Activated CD4-positive, alpha-beta T cell treated with anti-CD3 and anti-CD28 coated beads for 24 hours (primary cell): Measurements from ENCODE around the gene IFI6.

Source experiments
- DNase-seq, 2 donors: peaks; one replicate each; pipeline ENCODE4 v3.0.0-alpha.2; 2020; ENCODE audit warnings: low read depth in 2 of 2

IFI6 gene

GRCh38 chr1:27672750-27673112, 739 bp upstream of the IFI6 start:
- no peak for DNase-seq

- no peak for DNase-seq
These were observed 2.1 kb downstream of the IFI6 start for GRCh38 chr1:27669876-27670275.

GRCh38 chr1:27668808-27669723, 2.9 kb downstream of the IFI6 start:
- peak; percentile 83 to 91 for DNase-seq

GRCh38 chr1:27668121-27668807, 3.7 kb downstream of the IFI6 start:
- no peak for DNase-seq

GRCh38 chr1:27666791-27667254, 5.2 kb downstream of the IFI6 start:
- no peak for DNase-seq

- DNase-seq, result no peak
These were observed 5.7 kb downstream of the IFI6 start for GRCh38 chr1:27666294-27666693.

GRCh38 chr1:27665016-27665651, 6.9 kb downstream of the IFI6 start:
- DNase-seq, result no peak

GRCh38 chr1:27664291-27664690, 7.7 kb downstream of the IFI6 start:
- DNase-seq, result no peak

- peak; percentile 90 to 93 for DNase-seq
These were observed 9.1 kb downstream of the IFI6 start for GRCh38 chr1:27662707-27663393.

- DNase-seq, result no peak
These were observed 9.7 kb downstream of the IFI6 start for GRCh38 chr1:27662261-27662660.

- no peak for DNase-seq
These were observed 10.4 kb downstream of the IFI6 start for GRCh38 chr1:27661412-27662075.

- no peak for DNase-seq
These were observed 11.6 kb downstream of the IFI6 start for GRCh38 chr1:27660300-27660835.

GRCh38 chr1:27659497-27660299, 12.3 kb downstream of the IFI6 start:
- peak; percentile 67 to 79 for DNase-seq

- DNase-seq, result peak in 1 of 2 donors; percentile 18
These were observed 13.0 kb downstream of the IFI6 start for GRCh38 chr1:27658951-27659496.

- no peak for DNase-seq
These were observed 15.7 kb downstream of the IFI6 start for GRCh38 chr1:27656157-27656893.

GRCh38 chr1:27655151-27655937, 16.6 kb downstream of the IFI6 start:
- no peak for DNase-seq

GRCh38 chr1:27652111-27652864, 19.7 kb downstream of the IFI6 start:
- DNase-seq, result no peak
